ENCODE results near the gene ZNF628.
"Not testable (repeated sequence)": the region's sequence is repeated elsewhere in the genome, so short reads cannot be mapped to it uniquely, and the experiment has no call there.

The ZNF628 gene

DNA sequence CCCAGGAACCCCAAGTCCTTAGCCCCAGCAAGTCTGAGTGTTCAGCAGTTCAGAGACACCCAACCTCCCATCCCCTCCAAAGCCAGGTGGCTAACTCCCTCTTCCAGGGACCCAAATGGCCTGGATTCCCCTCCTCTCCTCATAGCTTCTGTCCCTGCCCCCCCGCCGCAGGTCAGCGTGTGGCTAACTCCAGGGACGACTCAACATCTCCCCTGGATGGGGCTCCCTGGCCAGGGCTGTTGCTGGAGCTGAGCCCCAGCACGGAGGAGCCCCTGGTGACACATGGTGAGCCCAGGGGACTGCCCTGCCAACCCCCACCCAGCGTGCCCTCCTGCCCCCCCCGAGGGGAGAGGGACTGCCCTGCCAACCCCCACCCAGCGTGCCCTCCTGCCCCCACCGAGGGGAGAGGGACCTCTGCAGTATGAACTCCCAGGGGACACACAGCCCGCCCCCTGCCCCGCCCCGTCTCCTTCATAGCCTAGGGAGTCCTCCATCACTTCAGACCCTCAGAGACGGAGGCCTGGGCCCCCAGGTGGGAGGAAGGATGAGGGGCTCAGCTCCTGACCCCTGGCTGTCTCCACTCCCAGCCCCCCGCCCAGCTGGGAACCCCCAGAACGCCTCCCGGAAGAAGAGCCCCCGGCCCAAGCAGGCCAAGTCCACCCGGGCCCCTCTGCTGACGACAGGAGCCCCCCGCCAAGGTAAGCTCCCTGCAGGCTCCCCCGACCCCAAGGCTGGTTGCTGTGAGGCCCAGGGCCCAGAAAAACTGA lies 13.5 kb downstream of the ZNF628 start:
- Mint-ChIP-seq H3K9me3 (no peaks in the 10 kb centered on the region), H3K4me1 (ENCODE audit: low read depth) (no peaks in the 10 kb centered on the region), H3K36me3 (ENCODE audit: low read depth) (no peaks in the 10 kb centered on the region), H3K27ac (no peak overlapping the region), H3K27me3 (ENCODE audit: low read depth) (no peaks in the 10 kb centered on the region), H3K4me3 (no peak overlapping the region)

DNA sequence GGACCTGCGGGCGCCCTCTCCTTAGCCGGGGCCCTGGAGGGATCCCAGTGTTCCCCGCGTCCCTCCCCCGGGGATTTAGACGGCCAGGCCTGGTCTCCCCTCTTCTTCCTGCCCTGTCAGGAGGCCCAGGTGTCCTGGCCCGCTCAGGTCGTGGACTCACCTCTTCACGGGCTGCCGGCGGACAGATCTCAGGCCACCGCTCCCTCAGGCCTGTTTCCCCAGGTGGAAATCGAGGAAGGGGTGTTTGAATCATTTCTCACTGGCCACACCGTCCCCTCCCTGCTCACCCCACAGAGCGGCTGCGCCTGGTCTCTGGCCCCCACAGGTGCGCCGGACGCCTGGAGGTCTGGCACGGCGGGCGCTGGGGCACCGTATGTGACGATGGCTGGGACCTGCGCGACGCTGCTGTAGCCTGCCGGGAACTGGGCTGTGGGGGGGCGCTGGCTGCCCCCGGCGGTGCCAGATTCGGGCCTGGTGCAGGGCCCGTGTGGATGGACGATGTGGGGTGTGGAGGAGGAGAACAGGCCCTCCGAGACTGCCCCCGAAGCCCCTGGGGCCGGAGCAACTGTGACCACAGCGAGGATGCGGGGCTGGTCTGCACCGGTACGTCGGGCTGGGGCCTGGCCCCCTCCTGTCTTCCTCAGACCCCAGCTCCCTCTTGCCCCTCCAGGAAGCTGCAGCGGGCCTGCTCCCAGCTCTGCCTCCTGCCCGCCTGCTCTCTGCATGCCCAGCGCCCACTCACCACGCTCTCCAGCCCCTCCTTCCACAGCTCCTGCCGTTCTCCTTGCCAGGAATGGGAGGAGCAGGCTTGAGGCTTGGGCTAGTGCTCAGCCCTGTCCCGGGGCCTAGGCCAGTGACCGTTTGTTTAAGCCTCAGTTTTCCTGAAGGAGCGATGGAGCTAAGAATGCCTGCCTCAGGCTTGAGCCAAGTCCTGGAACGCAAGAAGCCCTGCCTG lies 14.3 kb downstream of the ZNF628 start:
- Mint-ChIP-seq H3K4me1 (ENCODE audit: low read depth) (no peaks in the 10 kb centered on the region), H3K27me3 (ENCODE audit: low read depth) (no peaks in the 10 kb centered on the region), H3K36me3 (ENCODE audit: low read depth) (no peaks in the 10 kb centered on the region), H3K27ac (no peak overlapping the region), H3K4me3 (no peak overlapping the region), H3K9me3 (no peaks in the 10 kb centered on the region)

DNA sequence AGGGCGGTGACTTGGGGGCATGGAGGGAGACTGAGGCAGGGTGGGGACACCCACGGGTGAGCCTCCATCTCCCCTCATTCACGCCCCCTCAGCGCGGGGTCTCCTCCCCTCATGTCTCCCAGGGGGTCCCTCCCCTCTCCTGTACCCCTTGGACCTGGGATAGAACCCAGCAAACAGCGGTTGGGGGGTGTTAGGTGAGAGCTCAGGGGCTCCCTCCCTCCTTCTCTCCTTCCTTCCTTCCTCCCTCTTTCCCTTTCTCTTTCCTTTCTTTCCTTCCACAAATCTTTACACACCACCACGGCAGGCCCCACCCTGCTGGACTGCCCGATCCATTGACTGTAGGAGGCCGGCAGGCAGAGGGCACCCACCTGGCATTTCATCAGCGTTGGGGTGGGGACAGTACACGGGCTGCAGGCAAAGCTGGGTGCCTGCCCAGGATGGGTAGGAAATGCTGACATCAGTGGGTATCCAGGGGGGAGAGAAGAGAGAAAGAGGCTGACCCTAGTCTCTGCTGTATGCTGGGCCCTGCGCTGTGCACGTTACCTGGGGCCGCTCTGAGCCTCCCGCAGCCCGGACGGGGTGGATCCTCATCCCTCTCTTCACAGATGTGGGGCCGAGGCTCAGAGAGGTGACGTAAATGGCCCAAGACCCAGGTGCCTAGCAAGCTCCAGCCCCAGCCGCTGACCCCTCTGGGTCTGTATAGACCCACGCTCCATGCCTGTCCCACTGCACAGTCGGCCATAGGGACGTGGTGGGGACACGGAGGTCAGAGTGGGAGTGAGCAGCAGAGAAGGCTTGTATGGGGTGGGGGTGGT lies 15.3 kb downstream of the ZNF628 start:
- no peaks in the 10 kb centered on the region for H3K36me3 Mint-ChIP-seq (ENCODE audit: low read depth)
- H3K9me3 Mint-ChIP-seq, result no peaks in the 10 kb centered on the region
- H3K4me3 Mint-ChIP-seq, result no peak overlapping the region
- no peaks in the 10 kb centered on the region for H3K4me1 Mint-ChIP-seq (ENCODE audit: low read depth)
- no peak overlapping the region for H3K27ac Mint-ChIP-seq
- no peaks in the 10 kb centered on the region for H3K27me3 Mint-ChIP-seq (ENCODE audit: low read depth)

DNA sequence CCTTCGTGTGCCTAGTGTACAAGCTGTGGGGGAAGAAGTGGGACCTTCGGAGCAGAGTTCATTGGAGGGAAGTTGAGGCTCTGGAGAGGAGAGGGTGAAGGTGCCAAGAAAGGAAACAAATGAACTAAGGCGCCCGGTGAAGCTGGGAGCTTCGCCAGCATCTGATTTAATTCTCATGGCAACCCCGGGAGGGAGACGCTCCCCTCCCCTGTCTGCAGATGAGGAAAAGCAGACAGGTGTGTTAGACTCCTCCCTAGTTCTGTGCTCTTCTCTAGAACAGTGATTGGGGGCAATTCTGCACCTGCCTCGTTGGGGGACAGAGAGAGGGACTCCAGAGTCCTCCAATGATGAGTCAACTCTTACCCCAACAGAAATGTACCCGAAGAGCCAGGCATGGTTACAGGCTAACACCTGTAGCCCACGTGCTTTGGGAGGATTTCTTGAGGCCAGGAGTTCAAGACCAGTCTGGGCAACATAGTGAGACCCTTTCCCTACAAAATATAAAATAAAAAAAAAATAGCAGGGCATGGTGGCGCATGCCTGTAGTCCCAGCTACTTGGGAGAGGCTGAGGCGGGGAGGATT lies 16.0 kb downstream of the ZNF628 start:
- no peaks in the 10 kb centered on the region for H3K36me3 Mint-ChIP-seq (ENCODE audit: low read depth)
- no peaks in the 10 kb centered on the region for H3K4me1 Mint-ChIP-seq (ENCODE audit: low read depth)
- no peak overlapping the region for H3K4me3 Mint-ChIP-seq
- no peak overlapping the region for H3K27ac Mint-ChIP-seq
- H3K27me3 Mint-ChIP-seq (ENCODE audit: low read depth), result no peaks in the 10 kb centered on the region
- no peaks in the 10 kb centered on the region for H3K9me3 Mint-ChIP-seq

DNA sequence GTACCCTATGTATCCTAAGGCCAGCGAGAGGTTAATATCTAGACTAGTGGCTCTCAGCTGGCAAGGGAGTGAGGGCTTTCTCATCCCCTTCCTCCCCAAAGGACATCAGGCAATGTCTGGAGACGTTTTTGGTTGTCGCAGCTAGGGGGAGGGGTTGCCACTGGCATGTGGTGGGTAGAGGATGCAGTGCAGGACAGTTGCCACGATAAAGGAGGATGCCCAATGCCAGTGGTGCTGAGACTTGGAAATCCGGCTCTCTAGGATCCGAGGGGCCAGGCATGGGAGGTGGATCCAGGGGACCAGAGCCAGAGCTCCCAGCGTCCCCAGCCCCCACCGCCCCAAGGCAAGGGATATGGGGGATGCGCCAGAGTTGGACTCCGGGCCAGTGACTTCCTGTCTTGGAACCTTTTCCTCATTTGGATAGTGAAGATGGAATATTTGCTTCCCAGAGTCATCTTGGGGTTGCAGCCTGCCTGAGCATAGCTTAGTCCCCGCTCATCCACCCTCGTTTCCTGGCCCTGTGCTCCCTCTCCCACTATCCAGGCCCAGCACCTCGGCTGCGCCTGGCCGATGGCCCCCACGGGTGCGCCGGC lies 16.7 kb downstream of the ZNF628 start:
- Mint-ChIP-seq H3K4me1 (ENCODE audit: low read depth) (no peaks in the 10 kb centered on the region), H3K9me3 (no peaks in the 10 kb centered on the region), H3K4me3 (no peak overlapping the region), H3K27ac (no peak overlapping the region), H3K36me3 (ENCODE audit: low read depth) (no peaks in the 10 kb centered on the region), H3K27me3 (ENCODE audit: low read depth) (no peaks in the 10 kb centered on the region)

DNA sequence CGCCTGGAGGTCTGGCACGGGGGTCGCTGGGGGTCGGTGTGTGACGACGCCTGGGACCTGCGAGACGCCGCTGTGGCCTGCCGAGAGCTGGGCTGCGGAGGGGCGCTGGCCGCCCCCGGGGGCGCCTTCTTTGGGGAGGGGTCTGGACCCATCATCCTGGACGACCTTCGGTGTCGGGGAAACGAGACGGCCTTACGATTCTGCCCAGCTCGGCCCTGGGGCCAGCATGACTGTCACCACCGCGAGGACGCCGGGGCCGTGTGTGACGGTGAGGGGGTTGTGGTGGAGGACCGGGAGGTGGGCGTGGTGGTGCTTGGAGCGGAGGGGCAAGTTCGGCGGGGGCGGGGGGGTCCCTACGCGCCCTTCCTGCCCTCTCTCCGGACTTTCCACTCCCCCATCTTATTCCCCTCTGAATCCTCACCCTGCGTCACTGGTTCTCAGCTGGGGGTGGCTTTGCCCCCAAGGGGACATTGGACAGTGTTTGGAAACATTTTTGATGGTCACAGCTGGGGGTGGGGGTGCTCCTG lies 17.3 kb downstream of the ZNF628 start:
- no peak overlapping the region for H3K27ac Mint-ChIP-seq
- no peaks in the 10 kb centered on the region for H3K9me3 Mint-ChIP-seq
- no peaks in the 10 kb centered on the region for H3K4me1 Mint-ChIP-seq (ENCODE audit: low read depth)
- no peaks in the 10 kb centered on the region for H3K36me3 Mint-ChIP-seq (ENCODE audit: low read depth)
- H3K27me3 Mint-ChIP-seq (ENCODE audit: low read depth), result no peaks in the 10 kb centered on the region
- H3K4me3 Mint-ChIP-seq, result no peak overlapping the region

DNA sequence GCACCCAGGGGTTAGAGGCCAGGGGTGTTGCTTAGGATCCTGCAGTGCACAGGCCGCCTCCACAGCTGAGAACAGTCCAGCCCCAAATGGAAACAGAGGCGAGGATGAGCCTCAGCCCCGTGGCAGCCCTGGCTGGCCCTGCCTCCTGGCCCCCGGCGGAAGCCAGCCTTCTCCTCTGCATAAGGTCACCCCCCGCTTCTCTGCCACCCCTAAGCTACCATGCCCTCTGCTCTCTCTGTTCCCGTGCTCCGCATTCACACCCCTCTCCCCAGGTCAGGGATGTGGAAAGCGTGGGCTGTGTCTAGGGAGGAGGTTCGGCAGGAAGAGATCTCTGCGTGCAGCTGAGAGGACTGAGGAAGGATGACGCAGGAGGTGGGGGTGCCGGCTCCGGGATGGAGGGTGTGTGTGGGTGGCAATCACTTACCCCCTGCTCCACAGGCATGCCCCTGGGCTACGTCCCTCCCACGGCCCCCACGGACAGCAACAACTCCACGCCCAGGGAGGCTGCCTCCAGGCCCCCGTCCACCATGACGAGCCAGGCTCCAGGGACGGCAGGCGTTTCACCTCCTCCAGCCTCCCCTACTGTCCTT lies 17.9 kb downstream of the ZNF628 start:
- Mint-ChIP-seq H3K27ac (no peak overlapping the region), H3K4me3 (no peak overlapping the region), H3K27me3 (ENCODE audit: low read depth) (no peaks in the 10 kb centered on the region), H3K4me1 (ENCODE audit: low read depth) (no peaks in the 10 kb centered on the region), H3K36me3 (ENCODE audit: low read depth) (no peaks in the 10 kb centered on the region), H3K9me3 (no peaks in the 10 kb centered on the region)

DNA sequence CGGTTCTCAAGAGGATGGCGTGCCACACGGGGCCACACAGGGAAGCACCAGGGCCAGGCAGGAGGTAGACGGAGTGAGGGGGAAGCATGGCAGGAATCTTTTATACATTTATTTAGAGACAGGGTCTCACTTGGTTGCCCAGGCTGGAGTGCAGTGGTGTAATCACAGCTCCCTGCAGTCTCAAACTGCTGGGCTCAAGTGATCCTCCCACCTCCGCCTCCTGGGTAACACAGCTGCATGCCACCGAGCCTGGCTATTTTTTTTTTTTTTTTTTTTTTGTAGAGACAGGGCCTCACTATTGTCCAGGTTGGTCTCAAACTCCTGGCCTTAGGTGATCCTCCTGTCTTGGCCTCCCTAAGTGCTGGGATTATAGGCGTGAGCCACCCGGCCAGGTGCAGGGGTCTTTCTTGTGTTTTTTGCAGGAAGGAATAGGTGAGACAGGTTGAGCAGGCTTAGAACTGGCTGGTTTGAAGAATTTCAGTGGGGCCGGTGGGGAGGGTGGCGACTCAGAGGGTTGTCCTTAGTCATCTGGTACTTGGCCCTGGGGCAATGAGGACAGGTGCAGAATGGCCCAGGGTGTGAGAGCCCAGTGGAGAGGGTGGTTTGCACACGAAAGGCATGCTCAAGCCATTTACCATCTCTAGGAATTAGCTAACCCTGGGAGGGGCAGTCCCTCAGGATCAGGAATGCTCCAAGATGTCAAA lies 19.4 kb downstream of the ZNF628 start:
- no peaks in the 10 kb centered on the region for H3K4me1 Mint-ChIP-seq (ENCODE audit: low read depth)
- H3K27ac Mint-ChIP-seq, result no peak overlapping the region
- H3K4me3 Mint-ChIP-seq, result no peak overlapping the region
- H3K9me3 Mint-ChIP-seq, result no peaks in the 10 kb centered on the region
- no peaks in the 10 kb centered on the region for H3K36me3 Mint-ChIP-seq (ENCODE audit: low read depth)
- H3K27me3 Mint-ChIP-seq (ENCODE audit: low read depth), result no peaks in the 10 kb centered on the region

DNA sequence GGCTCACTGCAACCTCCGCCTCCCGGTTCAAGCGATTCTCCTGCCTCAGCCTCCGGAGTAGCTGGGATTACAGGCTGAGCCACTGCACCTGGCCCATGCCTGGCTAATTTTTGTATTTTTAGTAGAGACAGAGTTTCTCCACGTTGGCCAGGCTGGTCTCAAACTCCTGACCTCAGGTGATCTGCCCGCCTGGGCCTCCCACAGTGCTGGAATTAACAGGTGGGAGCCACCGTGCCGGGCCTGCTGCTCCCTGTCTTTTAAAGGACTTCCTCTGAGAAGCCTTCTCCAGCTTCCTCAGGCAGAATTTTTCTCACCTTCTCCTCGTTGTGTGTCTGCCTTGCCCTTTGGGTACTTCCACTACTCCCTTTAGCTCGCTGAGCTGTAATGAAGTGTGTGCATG lies 20.4 kb downstream of the ZNF628 start:
- not testable (repeated sequence) for H3K27ac Mint-ChIP-seq; H3K36me3 Mint-ChIP-seq (ENCODE audit: low read depth); H3K27me3 Mint-ChIP-seq (ENCODE audit: low read depth); H3K9me3 Mint-ChIP-seq; H3K4me3 Mint-ChIP-seq; H3K4me1 Mint-ChIP-seq (ENCODE audit: low read depth)

DNA sequence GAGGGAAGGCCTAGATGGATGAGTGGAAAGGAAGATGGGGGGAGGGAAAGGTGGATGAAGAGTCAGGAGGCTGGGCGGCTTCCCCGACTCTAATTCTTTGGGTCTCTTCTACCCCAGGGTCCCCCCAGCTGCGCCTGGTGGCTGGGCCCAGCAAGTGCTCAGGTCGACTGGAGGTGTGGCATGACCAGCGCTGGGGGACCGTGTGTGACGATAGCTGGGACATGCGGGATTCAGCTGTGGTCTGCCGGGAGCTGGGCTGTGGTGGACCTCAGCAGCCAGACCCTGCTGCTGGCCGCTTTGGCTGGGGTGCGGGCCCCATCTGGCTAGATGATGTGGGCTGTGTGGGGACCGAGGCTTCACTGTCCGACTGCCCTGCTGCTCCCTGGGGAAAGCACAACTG lies 21.3 kb downstream of the ZNF628 start:
- no peak overlapping the region for H3K27ac Mint-ChIP-seq
- no peaks in the 10 kb centered on the region for H3K9me3 Mint-ChIP-seq
- peaks cover 2% of the 10 kb centered on the region for H3K36me3 Mint-ChIP-seq (ENCODE audit: low read depth)
- peaks cover 8% of the 10 kb centered on the region for H3K4me1 Mint-ChIP-seq (ENCODE audit: low read depth)
- no peak overlapping the region for H3K4me3 Mint-ChIP-seq
- H3K27me3 Mint-ChIP-seq (ENCODE audit: low read depth), result no peaks in the 10 kb centered on the region

DNA sequence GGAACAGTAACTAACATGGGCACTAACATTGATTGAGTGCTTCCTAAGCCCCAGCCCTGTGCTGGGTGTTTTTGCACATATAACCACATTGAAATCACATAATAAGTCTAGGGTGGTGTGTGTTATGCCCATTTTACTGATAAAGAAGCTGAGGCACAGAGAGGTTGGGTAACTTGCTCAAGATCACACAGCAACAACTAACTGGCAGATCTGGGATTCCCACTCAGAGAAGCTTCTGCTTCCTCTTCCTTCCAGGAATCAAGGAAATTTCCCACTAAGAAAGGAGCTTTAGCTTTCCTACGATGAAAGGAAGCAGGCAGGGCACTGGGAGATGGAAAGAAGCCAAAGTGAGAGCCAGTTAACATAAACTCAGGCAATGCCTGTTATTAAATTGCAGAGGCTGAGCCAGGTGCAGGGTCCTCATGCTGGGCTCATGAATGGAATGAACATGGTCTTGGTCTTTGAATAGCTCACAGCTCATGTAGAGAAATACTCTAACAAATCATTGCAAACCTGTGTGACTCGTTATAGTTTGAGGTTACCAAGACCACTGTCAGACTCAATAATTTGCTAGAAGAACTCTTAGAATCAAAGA lies 21.9 kb downstream of the ZNF628 start:
- peaks cover 4% of the 10 kb centered on the region for H3K9me3 Mint-ChIP-seq
- peaks cover 11% of the 10 kb centered on the region for H3K4me1 Mint-ChIP-seq (ENCODE audit: low read depth)
- H3K27ac Mint-ChIP-seq, result no peak overlapping the region
- H3K36me3 Mint-ChIP-seq (ENCODE audit: low read depth), result peaks cover 4% of the 10 kb centered on the region
- H3K4me3 Mint-ChIP-seq, result no peak overlapping the region
- H3K27me3 Mint-ChIP-seq (ENCODE audit: low read depth), result no peaks in the 10 kb centered on the region

DNA sequence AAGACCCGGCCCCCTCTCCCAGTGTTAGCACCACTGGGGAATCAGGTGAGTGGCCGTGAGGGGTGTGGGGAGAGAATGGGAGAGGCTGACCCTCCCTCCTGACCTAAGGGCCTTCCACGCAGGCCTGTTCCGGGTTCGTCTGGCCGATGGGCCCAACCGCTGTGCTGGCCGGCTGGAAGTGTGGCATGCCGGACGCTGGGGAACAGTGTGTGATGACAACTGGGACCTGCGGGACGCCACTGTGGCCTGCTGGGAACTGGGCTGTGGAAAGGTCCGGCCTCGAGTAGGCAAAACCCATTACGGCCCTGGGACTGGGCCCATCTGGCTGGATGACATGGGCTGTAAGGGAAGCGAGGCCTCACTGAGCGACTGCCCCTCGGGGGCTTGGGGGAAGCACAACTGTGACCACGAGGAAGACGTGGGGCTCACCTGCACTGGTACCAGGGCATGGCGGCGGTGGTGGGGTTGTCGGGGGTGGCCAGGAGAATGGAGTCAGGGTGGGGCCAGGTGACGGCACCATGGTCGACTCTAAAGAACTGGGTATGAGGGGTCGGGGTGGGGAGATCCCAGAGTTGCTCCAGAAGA lies 24.0 kb downstream of the ZNF628 start:
- H3K4me3 Mint-ChIP-seq, result no peak overlapping the region
- H3K27me3 Mint-ChIP-seq (ENCODE audit: low read depth), result no peaks in the 10 kb centered on the region
- H3K27ac Mint-ChIP-seq, result no peak overlapping the region
- peaks cover 4% of the 10 kb centered on the region for H3K36me3 Mint-ChIP-seq (ENCODE audit: low read depth)
- peaks cover 15% of the 10 kb centered on the region for H3K4me1 Mint-ChIP-seq (ENCODE audit: low read depth)
- H3K9me3 Mint-ChIP-seq, result peaks cover 4% of the 10 kb centered on the region

All from T-helper 1 cell treated with Interleukin-12 subunit alpha and Interleukin-12 subunit beta and Interleukin-4 antibody, amounts not matched to agents 30 μg/mL and 1 μg/mL, for 36 hours (primary cell).